GM19193 (cell line): Measurements from ENCODE around the gene NCBP2L.

Experiments used
- POLR2A ChIP-seq: IDR thresholded peaks from 4 replicates; pipeline ENCODE4 v1.6.1; 2011; ENCODE audit not compliant: insufficient read depth, insufficient read length; ENCODE audit errors: extremely low read depth

Gene NCBP2L

GRCh38 chrX:107777536-107777832, at the start of gene NCBP2L:
NCBP2L (plus strand) TSS chrX:107777733; CDS start chrX:107794221, 16,488 bp downstream.
- no peak for TF ChIP-seq POLR2A

GRCh38 chrX:107728371-107729099, 49.0 kb upstream of the NCBP2L start:
- TF ChIP-seq POLR2A = no peak

GRCh38 chrX:107729558-107730297, 47.8 kb upstream of the NCBP2L start:
- no peak for TF ChIP-seq POLR2A

GRCh38 chrX:107730298-107730655, 47.3 kb upstream of the NCBP2L start:
- no peak for TF ChIP-seq POLR2A

GRCh38 chrX:107730991-107731766, 46.4 kb upstream of the NCBP2L start:
- no peak for TF ChIP-seq POLR2A

- TF ChIP-seq POLR2A = no peak
These were observed 45.6 kb upstream of the NCBP2L start for GRCh38 chrX:107731831-107732502.

GRCh38 chrX:107733686-107734085, 43.8 kb upstream of the NCBP2L start:
- TF ChIP-seq POLR2A = no peak

GRCh38 chrX:107734646-107735045, 42.9 kb upstream of the NCBP2L start:
- TF ChIP-seq POLR2A = no peak

- TF ChIP-seq POLR2A = no peak
These were observed 40.6 kb upstream of the NCBP2L start for GRCh38 chrX:107736781-107737531.

GRCh38 chrX:107738272-107738671, 39.3 kb upstream of the NCBP2L start:
- TF ChIP-seq POLR2A = no peak

GRCh38 chrX:107738768-107739167, 38.8 kb upstream of the NCBP2L start:
- no peak for TF ChIP-seq POLR2A

GRCh38 chrX:107739541-107739940, 38.0 kb upstream of the NCBP2L start:
- no peak for TF ChIP-seq POLR2A

- no peak for TF ChIP-seq POLR2A
These were observed 36.1 kb upstream of the NCBP2L start for GRCh38 chrX:107741404-107741790.

GRCh38 chrX:107742700-107743191, 34.8 kb upstream of the NCBP2L start:
- TF ChIP-seq POLR2A = no peak

GRCh38 chrX:107743995-107744394, 33.5 kb upstream of the NCBP2L start:
- TF ChIP-seq POLR2A = no peak

GRCh38 chrX:107744868-107745267, 32.7 kb upstream of the NCBP2L start:
- TF ChIP-seq POLR2A = no peak
